Placental epithelial cell (primary cell): Measurements from ENCODE around the gene ZNF43. TPM values are rescaled to one million over a fixed set of nuclear protein-coding genes. Genes with fewer than 3 reads are reported as not detected.

ENCODE experiments used
- total RNA-seq: library from RNA; depleted of rRNA; stranded (reverse); fragments of >200 nt; gene quantifications from 2 replicates; pipeline ENCODE4 v1.2.3, GENCODE V29; 2012

ZNF43 gene
- total RNA-seq = 10.0 and 11.4 TPM in 2 replicates

GRCh38 chr19:21835810-21836444 is at the start of gene ZNF43:
Gene ZNF43, minus strand, starts transcription at chr19:21836182. Its CDS starts 144 bp downstream, at chr19:21836038.

GRCh38 chr19:21767065-21767800 is 68.7 kb downstream of the ZNF43 start, which contains the start of gene ZNF100:
Gene ZNF100, minus strand, starts transcription at chr19:21767579. Its CDS starts 150 bp downstream, at chr19:21767429.

Other genes starting within 250 kb of the ZNF43 start
- 2.7 and 4.1 TPM in 2 replicates for gene ZNF100, start 68.6 kb downstream of the ZNF43 start, total RNA-seq
- 7.5 and 8.5 TPM in 2 replicates for gene ZNF208, start 174.8 kb upstream of the ZNF43 start, total RNA-seq
- 2.4 and 4.9 TPM in 2 replicates for gene ZNF257, start 216.3 kb upstream of the ZNF43 start, total RNA-seq